ENCODE data around the gene NAIF1.
"Not testable (repeated sequence)": the region's sequence is repeated elsewhere in the genome, so short reads cannot be mapped to it uniquely, and the experiment has no call there.

Gene NAIF1

GRCh38 chr9:128056887-128057723 lies 10.0 kb downstream of the NAIF1 start:
- no peak for DNase-seq

- DNase-seq = no peak
Measured at GRCh38 chr9:128056086-128056485, 11.0 kb downstream of the NAIF1 start.

- DNase-seq = no peak
Measured at GRCh38 chr9:128055344-128056040, 11.6 kb downstream of the NAIF1 start.

- DNase-seq = no peak
Measured at GRCh38 chr9:128054087-128054486, 13.0 kb downstream of the NAIF1 start.

GRCh38 chr9:128053560-128053959 lies 13.6 kb downstream of the NAIF1 start:
- no peak for DNase-seq

GRCh38 chr9:128051932-128052709 lies 15.0 kb downstream of the NAIF1 start:
- no peak for DNase-seq

GRCh38 chr9:128049843-128050242 lies 17.3 kb downstream of the NAIF1 start:
- no peak for DNase-seq

- DNase-seq = no peak
Measured at GRCh38 chr9:128048663-128049062, 18.5 kb downstream of the NAIF1 start.

GRCh38 chr9:128047231-128047630 lies 19.9 kb downstream of the NAIF1 start:
- no peak for DNase-seq

- no peak for DNase-seq
Measured at GRCh38 chr9:128045831-128046230, 21.3 kb downstream of the NAIF1 start.

GRCh38 chr9:128045409-128045808 lies 21.7 kb downstream of the NAIF1 start:
- DNase-seq = not testable (repeated sequence)

- DNase-seq = no peak
Measured at GRCh38 chr9:128043467-128043868, 23.7 kb downstream of the NAIF1 start.

- DNase-seq = no peak
Measured at GRCh38 chr9:128042043-128042442, 25.1 kb downstream of the NAIF1 start.

GRCh38 chr9:128040783-128041182 lies 26.3 kb downstream of the NAIF1 start:
- DNase-seq = not testable (repeated sequence)

GRCh38 chr9:128036522-128036921 lies 30.6 kb downstream of the NAIF1 start:
- not testable (repeated sequence) for DNase-seq

- DNase-seq = peak; percentile 49
Measured at GRCh38 chr9:128034821-128035652, 32.1 kb downstream of the NAIF1 start.

- no peak for DNase-seq
Measured at GRCh38 chr9:128033609-128034008, 33.5 kb downstream of the NAIF1 start.

GRCh38 chr9:128027705-128028104 lies 39.4 kb downstream of the NAIF1 start:
- DNase-seq = no peak

- peak; percentile 36 for DNase-seq
Measured at GRCh38 chr9:128026773-128027541, 40.2 kb downstream of the NAIF1 start.

GRCh38 chr9:128026255-128026772 lies 40.8 kb downstream of the NAIF1 start:
- peak; percentile 80 for DNase-seq

- peak; percentile 20 for DNase-seq
Measured at GRCh38 chr9:128025736-128026135, 41.4 kb downstream of the NAIF1 start.

All from activated effector memory CD4-positive, alpha-beta T cell treated with Interleukin-2 at 50 U/mL for 16 hours (primary cell).